IPS-20b (cell line): ENCODE data around the gene MAST4.

Source experiments
- H3K27ac ChIP-seq: one replicate; pipeline ENCODE4 v1.5.1; 2013; ENCODE audit warnings: low read length
- H3K27me3 ChIP-seq: 2 replicates; pipeline ENCODE4 v1.6.1; 2013; ENCODE audit warnings: mild to moderate bottlenecking, low read length, inconsistent platforms; ENCODE audit not compliant: insufficient read depth
- H3K36me3 ChIP-seq: 2 replicates; pipeline ENCODE4 v1.6.1; 2013; ENCODE audit warnings: low read depth, mild to moderate bottlenecking, inconsistent platforms, low read length, moderate library complexity; ENCODE audit not compliant: insufficient read depth
- H3K4me1 ChIP-seq: 2 replicates; pipeline ENCODE4 v1.6.1; 2013; ENCODE audit warnings: mild to moderate bottlenecking, control low read depth, inconsistent platforms, low read length, moderate library complexity; ENCODE audit not compliant: insufficient read depth
- H3K4me3 ChIP-seq: 2 replicates; pipeline ENCODE4 v1.5.1; 2013; ENCODE audit warnings: mild to moderate bottlenecking, low read length, inconsistent platforms
- H3K9ac ChIP-seq: 2 replicates; pipeline ENCODE4 v1.6.1; 2013; ENCODE audit warnings: low read depth, mild to moderate bottlenecking, inconsistent platforms, low read length, moderate library complexity
- H3K9me3 ChIP-seq: 2 replicates; pipeline ENCODE4 v1.6.1; 2013; ENCODE audit warnings: mild to moderate bottlenecking, low read depth, low read length, inconsistent platforms; ENCODE audit not compliant: insufficient read depth

Gene MAST4

GRCh38 chr5:67011422-67011821 lies 415.2 kb downstream of the MAST4 start:
- Histone ChIP-seq H3K9me3 (no peaks in the 10 kb centered on the region), H3K27ac (no peak overlapping the region), H3K4me1 (peaks cover 17% of the 10 kb centered on the region), H3K9ac (no peak overlapping the region), H3K36me3 (no peaks in the 10 kb centered on the region), H3K27me3 (no peaks in the 10 kb centered on the region), H3K4me3 (no peak overlapping the region)

GRCh38 chr5:67012171-67012570 lies 416.0 kb downstream of the MAST4 start:
- H3K9me3 ChIP-seq: no peaks in the 10 kb centered on the region
- H3K27me3 ChIP-seq: no peaks in the 10 kb centered on the region
- H3K4me3 ChIP-seq: no peak overlapping the region
- H3K4me1 ChIP-seq: peaks cover 17% of the 10 kb centered on the region
- no peak overlapping the region for H3K9ac ChIP-seq
- no peak overlapping the region for H3K27ac ChIP-seq
- no peaks in the 10 kb centered on the region for H3K36me3 ChIP-seq

- H3K27ac ChIP-seq: no peak overlapping the region
- H3K27me3 ChIP-seq: no peaks in the 10 kb centered on the region
- peaks cover 17% of the 10 kb centered on the region for H3K4me1 ChIP-seq
- no peaks in the 10 kb centered on the region for H3K9me3 ChIP-seq
- no peaks in the 10 kb centered on the region for H3K36me3 ChIP-seq
- H3K9ac ChIP-seq: no peak overlapping the region
- H3K4me3 ChIP-seq: no peak overlapping the region
These were observed 417.5 kb downstream of the MAST4 start for GRCh38 chr5:67013719-67014118.

GRCh38 chr5:67014191-67014590 lies 418.0 kb downstream of the MAST4 start:
- no peak overlapping the region for H3K27ac ChIP-seq
- H3K4me3 ChIP-seq: no peak overlapping the region
- no peaks in the 10 kb centered on the region for H3K36me3 ChIP-seq

GRCh38 chr5:67014957-67015400 lies 418.8 kb downstream of the MAST4 start:
- Histone ChIP-seq H3K27me3 (no peaks in the 10 kb centered on the region), H3K27ac (no peak overlapping the region), H3K4me1 (peaks cover 17% of the 10 kb centered on the region), H3K9ac (no peak overlapping the region), H3K4me3 (no peak overlapping the region), H3K36me3 (no peaks in the 10 kb centered on the region), H3K9me3 (no peaks in the 10 kb centered on the region)

More at GRCh38 chr5:67014191-67014590, 418.0 kb downstream of the MAST4 start:
- Histone ChIP-seq H3K4me1 (peaks cover 17% of the 10 kb centered on the region), H3K9ac (no peak overlapping the region), H3K9me3 (no peaks in the 10 kb centered on the region), H3K27me3 (no peaks in the 10 kb centered on the region)

GRCh38 chr5:67015541-67016191 lies 419.5 kb downstream of the MAST4 start:
- Histone ChIP-seq H3K4me3 (no peak overlapping the region), H3K9me3 (no peaks in the 10 kb centered on the region), H3K36me3 (no peaks in the 10 kb centered on the region), H3K27ac (no peak overlapping the region), H3K9ac (no peak overlapping the region), H3K27me3 (no peaks in the 10 kb centered on the region), H3K4me1 (peaks cover 15% of the 10 kb centered on the region)

GRCh38 chr5:67019065-67019845 lies 423.1 kb downstream of the MAST4 start:
- no peaks in the 10 kb centered on the region for H3K9me3 ChIP-seq
- peaks cover 6% of the 10 kb centered on the region for H3K4me1 ChIP-seq
- no peak overlapping the region for H3K9ac ChIP-seq
- H3K4me3 ChIP-seq: no peak overlapping the region
- H3K27me3 ChIP-seq: no peaks in the 10 kb centered on the region
- H3K27ac ChIP-seq: no peak overlapping the region
- H3K36me3 ChIP-seq: no peaks in the 10 kb centered on the region

GRCh38 chr5:67020096-67020615 lies 424.0 kb downstream of the MAST4 start:
- H3K36me3 ChIP-seq: no peaks in the 10 kb centered on the region
- no peak overlapping the region for H3K27ac ChIP-seq
- H3K27me3 ChIP-seq: no peaks in the 10 kb centered on the region
- H3K4me1 ChIP-seq: peaks cover 6% of the 10 kb centered on the region
- H3K9ac ChIP-seq: no peak overlapping the region
- H3K4me3 ChIP-seq: no peak overlapping the region
- H3K9me3 ChIP-seq: no peaks in the 10 kb centered on the region

GRCh38 chr5:67021031-67021430 lies 424.8 kb downstream of the MAST4 start:
- Histone ChIP-seq H3K4me3 (no peak overlapping the region), H3K9ac (no peak overlapping the region), H3K36me3 (no peaks in the 10 kb centered on the region), H3K9me3 (no peaks in the 10 kb centered on the region), H3K4me1 (no peaks in the 10 kb centered on the region), H3K27me3 (no peaks in the 10 kb centered on the region), H3K27ac (no peak overlapping the region)

GRCh38 chr5:67021521-67021920 lies 425.3 kb downstream of the MAST4 start:
- no peaks in the 10 kb centered on the region for H3K27me3 ChIP-seq
- H3K36me3 ChIP-seq: no peaks in the 10 kb centered on the region
- no peak overlapping the region for H3K4me3 ChIP-seq
- H3K9me3 ChIP-seq: no peaks in the 10 kb centered on the region
- H3K4me1 ChIP-seq: no peaks in the 10 kb centered on the region
- no peak overlapping the region for H3K27ac ChIP-seq
- no peak overlapping the region for H3K9ac ChIP-seq

GRCh38 chr5:67021962-67022361 lies 425.8 kb downstream of the MAST4 start:
- Histone ChIP-seq H3K4me3 (no peak overlapping the region), H3K27me3 (no peaks in the 10 kb centered on the region), H3K4me1 (no peaks in the 10 kb centered on the region), H3K9ac (no peak overlapping the region), H3K36me3 (no peaks in the 10 kb centered on the region), H3K27ac (no peak overlapping the region), H3K9me3 (no peaks in the 10 kb centered on the region)

GRCh38 chr5:67025457-67025856 lies 429.3 kb downstream of the MAST4 start:
- Histone ChIP-seq H3K9me3 (no peaks in the 10 kb centered on the region), H3K9ac (no peak overlapping the region), H3K4me3 (no peak overlapping the region), H3K4me1 (no peaks in the 10 kb centered on the region), H3K27me3 (no peaks in the 10 kb centered on the region), H3K27ac (no peak overlapping the region), H3K36me3 (no peaks in the 10 kb centered on the region)
